ENCODE data around the gene HOXA9.
A peak's percentile ranks its signal among the peaks of the same experiment; 100 is the strongest.

- no peak for TF ChIP-seq CTCF (IDR thresholded peaks at IDR 0.05)
- TF ChIP-seq EZH2 (IDR thresholded peaks at IDR 0.05), result peak; percentile 99
- peak; percentile 98 for TF ChIP-seq EZH2phosphoT487 (IDR thresholded peaks at IDR 0.05)
Measured at GRCh38 chr7:27112955-27113949, 52.1 kb downstream of the HOXA9 start.
